Caco-2 (cell line): Measurements from ENCODE around the gene CTIF. TPM values are rescaled to one million over a fixed set of nuclear protein-coding genes. Genes with fewer than 3 reads are reported as not detected.

ENCODE experiments used
- BruUV-seq: library from RNA; stranded (reverse); fragments of 400-500 nt; replicated peaks from 2 replicates; lab custom pipeline; 2021; lab: Mats Ljungman, UMichigan
- CTCF ChIA-PET: fragments of 300-600 bp; sonication (Branson Sonifier 250); formaldehyde crosslinking; loops from one replicate; lab custom pipeline; 2022; ENCODE audit warnings: antibody characterized with exemption; lab: Charles Lee
- POLR2A ChIA-PET: fragments of 300-600 bp; sonication (Branson Sonifier 250); formaldehyde crosslinking; loops from one replicate; lab custom pipeline; 2022; ENCODE audit warnings: antibody characterized with exemption; lab: Charles Lee
- DNase-seq, 2 experiments: peaks; one replicate each; pipeline versions ENCODE4 v3.0.0 to v3.0.0-alpha.2; 2020 to 2022
- H3K27me3 ChIP-seq: replicated peaks from 2 replicates; pipeline ENCODE4 v1.6.0; 2011; ENCODE audit warnings: low read length; ENCODE audit not compliant: control insufficient read depth, insufficient read depth
- H3K36me3 ChIP-seq: 2 replicates; pipeline ENCODE4 v1.5.1; 2011; ENCODE audit warnings: low read length; ENCODE audit not compliant: control insufficient read depth, insufficient read depth
- H3K4me1 ChIP-seq: fragments of 250-450 bp; sonication (Bioruptor Pico); 2 replicates; pipeline ENCODE4 v1.5.1; 2020; ENCODE audit warnings: mild to moderate bottlenecking
- H3K4me3 ChIP-seq: 2 replicates; pipeline ENCODE4 v1.5.1; 2011; ENCODE audit warnings: low read depth, mild to moderate bottlenecking, control low read depth, low read length
- H3K9me3 ChIP-seq: fragments of 250-450 bp; sonication (Bioruptor Pico); 2 replicates; pipeline ENCODE4 v1.5.1; 2020; ENCODE audit warnings: mild to moderate bottlenecking, moderate library complexity
- H3K27ac Mint-ChIP-seq: one replicate; pipeline ENCODE4 v1.8.0; 2022; ENCODE audit warnings: mixed read lengths; ENCODE audit not compliant: unreplicated experiment
- H3K27me3 Mint-ChIP-seq: one replicate; pipeline ENCODE4 v1.8.0; 2022; ENCODE audit warnings: mixed read lengths; ENCODE audit not compliant: insufficient read depth, unreplicated experiment
- H3K36me3 Mint-ChIP-seq: one replicate; pipeline ENCODE4 v1.8.0; 2022; ENCODE audit warnings: mild to moderate bottlenecking, mixed read lengths; ENCODE audit not compliant: insufficient read depth, unreplicated experiment
- H3K4me1 Mint-ChIP-seq: one replicate; pipeline ENCODE4 v1.8.0; 2022; ENCODE audit warnings: low read depth, mixed read lengths; ENCODE audit not compliant: unreplicated experiment
- H3K4me3 Mint-ChIP-seq: one replicate; pipeline ENCODE4 v1.8.0; 2022; ENCODE audit warnings: mild to moderate bottlenecking, moderate library complexity, mixed read lengths; ENCODE audit not compliant: unreplicated experiment
- H3K9me3 Mint-ChIP-seq: one replicate; pipeline ENCODE4 v1.8.0; 2022; ENCODE audit warnings: mixed read lengths; ENCODE audit not compliant: unreplicated experiment
- CTCF ChIP-seq, 2 experiments: fragments of 200-600 bp in 1 of 2; IDR thresholded peaks; 1 replicate in 1 of 2; 2 replicates in 1 of 2; pipeline versions ENCODE4 v1.5.1 to v1.8.0; 2011 to 2022; ENCODE audit warnings: antibody characterized with exemption in 1 of 2, control low read depth in 1 of 2, inconsistent platforms in 1 of 2, low read depth in 1 of 2, low read length in 1 of 2, mild to moderate bottlenecking in 1 of 2, moderate library complexity in 1 of 2; ENCODE audit not compliant: insufficient read depth in 1 of 2, severe bottlenecking in 1 of 2, unreplicated experiment in 1 of 2
- intact Hi-C: fragments of 100-400 bp; cut with micrococcal nuclease; formaldehyde crosslinking; loops from one replicate; pipeline ENCODE4 v1.10.0; 2022; ENCODE audit not compliant: unreplicated experiment
- total RNA-seq: library from RNA; stranded (reverse); gene quantifications from 2 replicates; pipeline ENCODE4 v1.2.3, GENCODE V29; 2022

The CTIF gene
- total RNA-seq, 1 experiment from 2014 or later, result 19.9 TPM

- no peak for DNase-seq
- no peaks in the 10 kb centered on the region for H3K27me3 Mint-ChIP-seq
- intact Hi-C loops, result loop anchor here (2.0 kb wide), 2 partner anchors 65 to 125 kb away; no protein-coding TSS in a partner anchor
- CTCF ChIA-PET, result no interaction called here
- Histone ChIP-seq H3K27me3 (no peaks in the 10 kb centered on the region), H3K36me3 (no peaks in the 10 kb centered on the region), H3K4me3 (no peak overlapping the region; the same call in 1 of the 2 replicates), H3K9me3 (no peaks in the 10 kb centered on the region), H3K4me1 (peaks cover 27% of the 10 kb centered on the region)
- H3K9me3 Mint-ChIP-seq, result no peaks in the 10 kb centered on the region
- POLR2A ChIA-PET, result no interaction called here
- no peak for TF ChIP-seq CTCF (IDR thresholded peaks at IDR 0.05; ENCODE audit: insufficient read depth in 1 of 2, low read depth in 1 of 2, low read length in 1 of 2, severe bottlenecking in 1 of 2, unreplicated experiment in 1 of 2)
- no peak overlapping the region for H3K27ac Mint-ChIP-seq
- peak overlapping the region; percentile 77 for H3K4me3 Mint-ChIP-seq
- peaks cover 21% of the 10 kb centered on the region for H3K4me1 Mint-ChIP-seq
- BruUV-seq, result no TSS peak
- H3K36me3 Mint-ChIP-seq, result no peaks in the 10 kb centered on the region
These were observed 3.0 kb downstream of the CTIF start for GRCh38 chr18:48541747-48542400.

DNA sequence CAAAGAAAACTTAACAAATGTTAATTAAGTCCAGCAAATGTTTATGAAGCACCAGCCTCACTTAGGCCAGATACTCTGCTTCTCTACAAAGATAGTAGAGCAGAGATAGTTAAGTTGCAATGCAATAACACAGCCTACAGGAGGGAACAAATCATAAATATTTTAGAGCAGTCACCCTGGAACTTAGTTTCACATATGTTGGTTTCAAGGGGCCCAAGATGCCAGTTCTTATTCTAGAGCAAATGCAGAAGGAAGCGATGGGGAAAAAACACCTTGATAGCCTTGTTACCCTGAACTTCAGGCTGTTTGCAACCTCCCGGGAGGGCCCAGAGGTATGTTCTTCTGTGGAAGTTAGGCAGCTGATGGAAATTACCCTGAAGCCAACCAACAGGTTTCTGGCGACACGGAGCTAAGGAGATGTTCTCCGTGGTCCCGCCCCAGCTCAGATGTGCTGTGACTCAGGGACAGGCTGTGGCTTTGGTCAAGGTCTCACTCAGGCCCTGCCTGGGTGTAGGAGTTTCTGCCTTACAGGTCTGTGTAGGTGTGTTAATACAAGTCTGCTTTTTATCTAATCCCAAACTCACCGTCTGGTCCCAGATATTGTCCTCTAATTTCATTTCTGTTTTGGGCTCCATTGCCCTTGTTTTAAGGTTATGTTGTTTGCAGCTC lies 3.8 kb downstream of the CTIF start:
- peaks cover 21% of the 10 kb centered on the region for H3K4me1 Mint-ChIP-seq
- Histone ChIP-seq H3K4me3 (no peak overlapping the region), H3K36me3 (no peaks in the 10 kb centered on the region), H3K4me1 (peaks cover 31% of the 10 kb centered on the region), H3K9me3 (no peaks in the 10 kb centered on the region), H3K27me3 (no peaks in the 10 kb centered on the region)
- intact Hi-C loops, result loop anchor here (2.0 kb wide), 1 partner anchor 124 kb away; no protein-coding TSS in a partner anchor
- H3K9me3 Mint-ChIP-seq, result no peaks in the 10 kb centered on the region
- POLR2A ChIA-PET, result interaction anchor here (1.5 kb wide), 1 partner anchor 54 kb away, joined by 3 read pairs; no protein-coding TSS in a partner anchor
- no peaks in the 10 kb centered on the region for H3K27me3 Mint-ChIP-seq
- no peak for TF ChIP-seq CTCF (IDR thresholded peaks at IDR 0.05; ENCODE audit: insufficient read depth in 1 of 2, low read depth in 1 of 2, low read length in 1 of 2, severe bottlenecking in 1 of 2, unreplicated experiment in 1 of 2)
- CTCF ChIA-PET, result no interaction called here
- H3K36me3 Mint-ChIP-seq, result no peaks in the 10 kb centered on the region
- H3K27ac Mint-ChIP-seq, result peak overlapping the region; percentile 70
- no TSS peak for BruUV-seq
- H3K4me3 Mint-ChIP-seq, result no peak overlapping the region
- peak; percentile 48 to 54 for DNase-seq

- H3K4me1 Mint-ChIP-seq, result peaks cover 21% of the 10 kb centered on the region
- no peak for TF ChIP-seq CTCF (IDR thresholded peaks at IDR 0.05; ENCODE audit: insufficient read depth in 1 of 2, low read depth in 1 of 2, low read length in 1 of 2, severe bottlenecking in 1 of 2, unreplicated experiment in 1 of 2)
- ChIA-PET CTCF (no interaction called here), POLR2A (interaction anchor here (1.5 kb wide), 1 partner anchor 55 kb away, joined by 3 read pairs; no protein-coding TSS in a partner anchor)
- no peaks in the 10 kb centered on the region for H3K27me3 ChIP-seq
- no peak overlapping the region for H3K4me3 Mint-ChIP-seq
- peak overlapping the region; percentile 70 for H3K27ac Mint-ChIP-seq
- H3K36me3 ChIP-seq, result no peaks in the 10 kb centered on the region
- no peaks in the 10 kb centered on the region for H3K9me3 ChIP-seq
- H3K27me3 Mint-ChIP-seq, result no peaks in the 10 kb centered on the region
- BruUV-seq, result no TSS peak
- intact Hi-C loops, result loop anchor here (2.0 kb wide), 1 partner anchor 124 kb away; no protein-coding TSS in a partner anchor
- DNase-seq, result peak; percentile 50
- H3K4me3 ChIP-seq, result no peak overlapping the region
- no peaks in the 10 kb centered on the region for H3K9me3 Mint-ChIP-seq
- peaks cover 34% of the 10 kb centered on the region for H3K4me1 ChIP-seq
- H3K36me3 Mint-ChIP-seq, result no peaks in the 10 kb centered on the region
These were observed 4.4 kb downstream of the CTIF start for GRCh38 chr18:48543228-48543627.
